AG04449 (cell line): ENCODE results near the gene MSI1.

Experiments
- CTCF ChIA-PET: fragments of 350-600 bp; formaldehyde crosslinking; extraction: SDS; loops from one replicate; lab custom pipeline; 2021; ENCODE audit warnings: antibody characterized with exemption; lab: Yijun Ruan, JAX
- POLR2A ChIA-PET: fragments of 400-600, 350-600 bp; formaldehyde crosslinking; extraction: SDS; loops from one replicate; lab custom pipeline; 2020; ENCODE audit warnings: antibody characterized with exemption, inconsistent platforms; lab: Yijun Ruan, JAX
- DNase-seq: peaks from one replicate; pipeline ENCODE4 v3.0.0-alpha.2; 2010; ENCODE audit warnings: low read depth, low spot score
- H3K4me3 ChIP-seq: 2 replicates; pipeline ENCODE4 v1.5.1; 2011; ENCODE audit warnings: low read depth, mild to moderate bottlenecking, control low read depth, low read length
- TF ChIP-seq, protein P1 (sequence below): IDR thresholded peaks from one replicate; pipeline ENCODE4 v1.5.1; 2011; ENCODE audit warnings: mild to moderate bottlenecking, moderate library complexity, low read length, control low read depth, inconsistent platforms; ENCODE audit not compliant: insufficient read depth; ENCODE audit errors: missing control alignments

Gene MSI1

DNA sequence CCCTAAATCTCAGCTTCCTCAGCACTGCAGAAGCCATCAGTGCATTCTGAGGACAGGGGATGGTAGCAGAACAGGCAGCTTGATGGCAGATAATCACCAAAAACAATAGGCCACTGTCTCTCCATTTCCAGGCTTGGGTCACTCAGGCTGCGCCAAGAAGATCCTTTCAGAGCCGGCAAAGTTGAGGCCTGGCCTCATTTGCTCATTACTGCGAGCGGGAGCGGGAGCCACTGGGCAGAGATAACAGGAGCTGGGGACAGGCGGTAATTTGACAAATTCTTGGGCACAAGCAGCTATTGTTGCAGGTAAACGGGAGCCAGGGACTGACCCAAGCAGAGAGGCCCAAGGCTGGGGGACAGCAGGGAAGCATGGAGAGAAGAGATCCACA is 2.1 kb downstream of the MSI1 start:
- CTCF ChIA-PET = interaction anchor here (0.8 to 5.2 kb wide), 6 partner anchors 8 to 73 kb away, joined by 3 to 30 read pairs (median 8); no protein-coding TSS in a partner anchor
- TF ChIP-seq, protein P1, sequence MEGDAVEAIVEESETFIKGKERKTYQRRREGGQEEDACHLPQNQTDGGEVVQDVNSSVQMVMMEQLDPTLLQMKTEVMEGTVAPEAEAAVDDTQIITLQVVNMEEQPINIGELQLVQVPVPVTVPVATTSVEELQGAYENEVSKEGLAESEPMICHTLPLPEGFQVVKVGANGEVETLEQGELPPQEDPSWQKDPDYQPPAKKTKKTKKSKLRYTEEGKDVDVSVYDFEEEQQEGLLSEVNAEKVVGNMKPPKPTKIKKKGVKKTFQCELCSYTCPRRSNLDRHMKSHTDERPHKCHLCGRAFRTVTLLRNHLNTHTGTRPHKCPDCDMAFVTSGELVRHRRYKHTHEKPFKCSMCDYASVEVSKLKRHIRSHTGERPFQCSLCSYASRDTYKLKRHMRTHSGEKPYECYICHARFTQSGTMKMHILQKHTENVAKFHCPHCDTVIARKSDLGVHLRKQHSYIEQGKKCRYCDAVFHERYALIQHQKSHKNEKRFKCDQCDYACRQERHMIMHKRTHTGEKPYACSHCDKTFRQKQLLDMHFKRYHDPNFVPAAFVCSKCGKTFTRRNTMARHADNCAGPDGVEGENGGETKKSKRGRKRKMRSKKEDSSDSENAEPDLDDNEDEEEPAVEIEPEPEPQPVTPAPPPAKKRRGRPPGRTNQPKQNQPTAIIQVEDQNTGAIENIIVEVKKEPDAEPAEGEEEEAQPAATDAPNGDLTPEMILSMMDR = no peak
- no peak overlapping the region for H3K4me3 ChIP-seq
- no peak for DNase-seq
- POLR2A ChIA-PET = interaction anchor here (0.6 to 0.8 kb wide), 2 partner anchors 63 to 940 kb away, joined by 3 read pairs; no protein-coding TSS in a partner anchor

DNA sequence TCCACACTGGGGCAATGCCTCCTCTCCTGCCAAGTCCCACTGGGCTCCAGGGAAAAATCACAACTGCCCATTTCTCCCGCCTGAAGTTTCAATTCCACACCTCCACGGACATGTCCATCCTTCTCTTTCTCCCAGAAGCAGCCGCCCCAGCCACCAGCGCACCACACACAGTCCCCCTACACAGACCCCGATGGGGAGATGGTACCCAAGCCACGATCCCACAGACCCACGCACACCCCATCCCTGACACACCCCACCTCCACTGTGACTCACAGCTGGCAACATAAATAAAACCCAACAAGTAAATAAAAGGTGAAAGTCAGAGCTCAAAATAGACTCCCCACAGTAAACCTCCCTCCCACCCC is 2.6 kb downstream of the MSI1 start:
- no peak overlapping the region for H3K4me3 ChIP-seq
- CTCF ChIA-PET = interaction anchor here (1.0 to 5.2 kb wide), 5 partner anchors 9 to 74 kb away, joined by 4 to 30 read pairs (median 11); no protein-coding TSS in a partner anchor
- no peak for DNase-seq
- TF ChIP-seq, protein P1 = no peak
- POLR2A ChIA-PET = no interaction called here

DNA sequence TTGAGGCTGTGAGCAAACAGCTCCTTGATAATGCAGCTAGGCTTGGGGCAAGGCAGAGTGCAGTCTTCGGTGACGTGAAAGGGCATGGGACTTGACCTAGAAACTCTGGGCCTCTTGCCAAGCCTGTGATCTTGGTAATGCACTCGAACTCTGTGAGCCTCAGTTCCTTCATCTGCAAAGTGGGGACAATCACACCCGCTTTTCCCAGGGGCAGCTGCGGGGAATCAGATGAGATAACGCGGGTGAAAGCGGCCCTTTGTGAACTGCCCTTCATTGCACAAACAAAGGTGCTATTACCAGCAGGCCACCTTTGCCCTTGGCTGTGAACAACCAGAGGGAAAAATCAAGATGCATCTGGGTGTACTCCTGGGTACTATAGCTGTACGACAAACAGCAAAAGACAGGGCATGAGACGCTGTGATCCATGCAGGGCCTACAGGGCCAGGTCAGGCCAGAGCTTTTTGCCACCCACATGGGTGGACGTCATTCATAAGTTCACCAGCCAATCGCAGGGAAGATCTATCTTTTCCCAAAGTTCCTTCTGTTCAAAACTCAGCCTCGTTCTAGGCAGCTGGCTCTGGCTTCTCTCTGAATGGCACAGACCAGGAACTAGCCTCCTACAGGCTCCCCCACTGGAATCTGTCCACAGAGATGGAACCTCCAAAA is 3.2 kb downstream of the MSI1 start:
- TF ChIP-seq, protein P1 = no peak
- no peak overlapping the region for H3K4me3 ChIP-seq
- POLR2A ChIA-PET = no interaction called here
- no peak for DNase-seq
- CTCF ChIA-PET = interaction anchor here (2.5 to 5.2 kb wide), 3 partner anchors 9 to 65 kb away, joined by 11 to 30 read pairs (median 18); no protein-coding TSS in a partner anchor

DNA sequence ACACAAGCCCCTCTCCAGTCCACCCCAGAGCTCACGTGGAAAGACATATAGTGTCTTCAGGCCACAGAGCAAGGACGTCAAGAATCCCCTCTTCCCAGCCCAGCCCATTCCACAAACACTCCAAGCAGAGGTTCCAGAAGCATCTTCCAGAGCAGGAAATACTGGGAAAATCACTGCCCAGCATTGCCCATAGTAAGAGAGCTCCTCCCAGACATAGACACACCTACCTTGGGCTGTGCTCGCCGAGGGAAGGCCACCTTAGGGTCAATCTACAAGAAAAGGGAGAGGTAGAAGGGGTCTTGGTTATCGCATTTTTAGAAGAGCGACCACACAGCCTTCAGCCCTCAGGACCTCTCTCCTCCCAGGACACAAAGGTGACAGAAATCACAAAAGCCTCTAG is 4.5 kb downstream of the MSI1 start:
- POLR2A ChIA-PET = no interaction called here
- DNase-seq = no peak
- CTCF ChIA-PET = interaction anchor here (0.7 to 5.2 kb wide), 4 partner anchors 7 to 66 kb away, joined by 3 to 30 read pairs (median 3); no protein-coding TSS in a partner anchor
- no peak overlapping the region for H3K4me3 ChIP-seq
- TF ChIP-seq, protein P1 = no peak

DNA sequence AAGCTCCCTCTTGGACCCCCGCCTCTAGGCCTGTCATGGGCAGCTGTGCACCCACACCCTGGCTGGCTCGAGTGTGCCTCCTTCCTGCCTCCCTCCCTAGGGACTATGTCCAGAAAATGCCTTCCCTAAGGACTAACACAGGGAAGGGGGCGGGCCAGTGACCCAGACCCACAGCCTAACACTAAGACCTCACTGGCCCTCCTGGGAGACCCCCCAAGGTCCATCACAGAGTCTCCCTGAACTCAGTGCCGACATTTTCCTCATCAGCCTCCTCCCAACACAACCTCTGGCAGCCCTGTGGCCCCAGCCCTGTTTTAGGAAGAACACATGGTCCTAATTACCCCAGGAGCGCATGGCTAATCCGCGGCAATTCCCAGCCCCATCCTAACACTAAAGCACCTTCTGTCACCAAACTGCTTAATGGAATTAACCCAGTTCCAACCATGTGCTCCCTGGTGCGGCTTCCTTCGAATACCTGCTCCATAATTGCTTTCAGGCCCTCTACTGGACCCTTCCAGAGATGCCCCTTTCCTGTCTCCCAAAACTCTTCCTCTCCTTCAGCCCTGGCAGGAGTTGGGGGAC is 5.6 kb downstream of the MSI1 start:
- TF ChIP-seq, protein P1 = no peak
- ChIA-PET CTCF (interaction anchor here (0.6 to 5.2 kb wide), 4 partner anchors 10 to 67 kb away, joined by 3 to 30 read pairs (median 4); no protein-coding TSS in a partner anchor), POLR2A (no interaction called here)
- H3K4me3 ChIP-seq = no peak overlapping the region
- no peak for DNase-seq
